HG03469 (cell line): ENCODE measurements around the gene GDPD1.
A peak's percentile ranks its signal among the peaks of the same experiment; 100 is the strongest.
"Not testable (repeated sequence)": the region's sequence is repeated elsewhere in the genome, so short reads cannot be mapped to it uniquely, and the experiment has no call there.

Source experiments
- ATAC-seq: cut with Tn5 transposase; IDR thresholded peaks from one replicate; pipeline ENCODE4 v1.9.1; 2021; ENCODE audit warnings: mild to moderate bottlenecking, moderate library complexity, moderate number of reproducible peaks; ENCODE audit not compliant: unreplicated experiment

GDPD1 gene

DNA sequence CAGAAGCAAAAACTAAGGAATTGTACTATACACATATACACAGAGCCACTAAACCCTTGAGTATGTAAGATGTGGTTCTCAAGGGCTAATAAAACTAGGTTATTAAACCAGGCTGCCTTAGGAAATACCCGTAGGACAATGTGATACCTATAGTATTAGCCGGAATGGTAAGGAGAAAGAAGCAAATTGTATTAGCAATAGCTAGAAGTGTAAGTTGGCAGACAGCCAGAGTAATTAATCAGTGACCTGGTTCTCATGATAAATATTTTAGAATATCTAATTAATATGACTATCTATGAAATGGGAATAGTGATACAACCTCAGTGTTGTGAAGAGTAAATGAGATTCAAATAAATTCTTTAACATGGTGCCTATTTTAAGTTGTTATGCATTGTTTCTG, 18.6 kb downstream of the GDPD1 start:
- no peak for ATAC-seq

DNA sequence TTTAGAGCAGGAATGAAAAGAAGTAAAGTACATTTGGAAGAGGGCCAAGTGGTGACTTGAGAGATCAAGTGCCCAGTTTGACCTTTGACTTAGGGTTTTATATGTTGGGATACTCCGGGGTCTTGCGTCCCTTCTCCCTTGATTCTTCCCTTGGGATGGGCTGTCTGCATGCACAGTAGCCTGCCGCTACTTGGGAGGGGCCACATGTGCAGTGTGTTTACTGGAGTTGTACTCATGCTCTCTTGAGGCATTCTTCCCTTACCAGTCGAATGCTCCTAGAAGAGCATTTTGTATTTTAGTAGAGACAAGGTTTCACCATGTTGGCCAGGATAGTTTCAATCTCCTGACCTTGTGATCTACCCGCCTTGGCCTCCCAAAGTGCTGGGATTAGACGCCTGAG, 23.8 kb downstream of the GDPD1 start:
- no peak for ATAC-seq

DNA sequence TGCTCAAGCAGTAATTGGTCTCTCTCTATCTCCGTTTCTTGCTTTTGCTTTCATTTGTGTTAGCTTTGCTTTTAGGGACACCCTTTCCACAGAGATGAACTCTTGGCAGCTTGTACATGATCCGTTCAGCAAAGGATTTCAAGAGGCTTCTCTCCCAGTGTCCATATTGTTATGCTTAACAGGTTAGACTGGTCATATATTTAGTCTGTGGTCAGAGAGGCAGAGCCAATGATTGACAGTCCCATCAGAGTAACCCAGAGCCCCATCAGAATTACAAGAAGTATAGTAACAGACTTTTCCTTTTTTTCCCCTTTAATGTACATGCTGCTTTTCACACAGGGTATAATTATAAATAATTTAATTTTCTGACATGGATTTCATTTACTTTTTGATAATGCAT, 34.4 kb downstream of the GDPD1 start:
- no peak for ATAC-seq

DNA sequence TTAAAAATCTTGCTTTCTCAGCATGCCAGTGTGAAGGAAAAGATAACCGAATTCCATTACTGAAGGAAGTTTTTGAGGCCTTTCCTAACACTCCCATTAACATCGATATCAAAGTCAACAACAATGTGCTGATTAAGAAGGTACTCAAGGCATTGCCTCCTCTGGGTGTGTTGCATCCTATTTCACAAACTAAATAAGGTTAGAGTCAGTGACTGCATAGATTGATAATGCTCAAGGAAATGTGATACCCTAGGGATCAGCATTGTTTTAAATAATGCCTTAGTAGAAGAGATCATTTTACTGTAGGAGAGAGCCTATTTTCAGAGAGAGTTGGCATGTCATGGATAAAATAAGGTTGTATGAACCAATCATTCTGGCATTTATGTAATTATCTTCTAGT, 36.8 kb downstream of the GDPD1 start:
- ATAC-seq: no peak

DNA sequence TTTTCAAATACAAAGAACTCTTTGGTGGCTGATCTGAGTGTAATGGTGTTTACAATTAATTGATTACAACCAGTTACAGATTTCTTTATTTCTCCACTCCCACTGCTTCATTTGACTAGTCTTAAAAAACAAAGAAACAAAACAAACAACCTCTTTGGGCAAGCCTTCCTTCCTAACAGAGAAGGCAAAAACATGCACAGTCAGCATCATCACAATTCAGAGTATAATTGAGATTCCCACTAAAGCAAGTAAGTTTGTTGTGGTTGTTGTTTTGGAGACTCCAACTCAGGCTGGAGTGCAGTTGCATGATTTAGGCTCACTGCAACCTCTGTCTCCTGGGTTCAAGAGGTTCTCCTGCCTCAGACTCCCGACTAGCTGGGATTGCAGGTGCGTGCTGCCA, 40.4 kb downstream of the GDPD1 start:
- no peak for ATAC-seq

DNA sequence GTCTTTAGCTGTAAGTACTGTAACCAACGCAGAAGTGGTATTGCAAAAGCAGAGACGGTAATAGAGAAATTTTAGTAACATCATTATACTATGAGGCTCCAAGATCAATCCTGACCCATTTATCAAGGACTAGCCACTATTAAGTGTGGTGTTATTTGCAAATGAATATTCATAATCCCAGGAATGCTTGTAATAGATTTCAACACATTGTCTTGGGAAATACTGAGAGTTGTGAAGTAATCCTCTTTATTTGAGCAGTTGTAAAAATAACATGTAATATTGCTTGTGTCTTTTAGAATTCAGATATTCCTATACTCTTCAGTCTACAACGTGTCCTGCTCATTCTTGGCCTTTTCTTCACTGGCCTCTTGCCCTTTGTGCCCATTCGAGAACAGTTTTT, 46.4 kb downstream of the GDPD1 start:
- ATAC-seq: no peak

DNA sequence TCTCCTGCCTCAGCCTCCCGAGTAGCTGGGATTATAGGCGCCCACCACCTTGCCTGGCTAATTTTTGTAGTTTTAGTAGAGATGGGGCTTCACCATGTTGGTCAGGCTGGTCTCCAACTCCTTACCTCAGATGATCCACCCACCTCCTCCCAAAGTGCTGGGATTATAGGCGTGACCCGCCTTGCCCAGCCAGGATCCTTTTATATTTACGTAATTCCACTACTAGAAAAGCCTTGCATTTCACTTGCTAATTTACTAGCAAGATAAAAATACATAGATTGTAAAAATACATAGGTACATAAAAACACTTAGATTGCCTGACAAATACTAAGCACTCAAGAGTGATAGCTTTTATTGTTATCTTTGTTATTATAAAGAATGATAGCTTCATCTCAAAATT, 47.5 kb downstream of the GDPD1 start:
- ATAC-seq: no peak

DNA sequence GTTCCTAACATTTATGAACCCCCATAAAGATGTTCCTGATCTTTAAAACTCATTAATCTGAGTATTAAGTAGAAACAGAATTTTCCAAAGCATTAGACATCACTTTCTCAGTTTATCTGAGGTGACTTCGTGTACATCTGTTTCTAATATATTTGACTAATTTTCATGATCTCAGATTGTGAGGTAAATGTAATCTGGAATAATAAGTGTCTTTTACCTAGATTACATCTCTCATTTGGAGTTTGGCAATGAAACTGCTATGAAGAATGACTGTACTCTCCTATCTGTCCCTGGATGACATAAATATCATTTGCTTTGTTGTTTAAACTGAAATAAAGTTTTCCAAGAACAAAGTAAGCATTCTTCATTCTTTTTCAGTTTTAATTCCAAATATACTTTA, 55.3 kb downstream of the GDPD1 start:
- no peak for ATAC-seq

DNA sequence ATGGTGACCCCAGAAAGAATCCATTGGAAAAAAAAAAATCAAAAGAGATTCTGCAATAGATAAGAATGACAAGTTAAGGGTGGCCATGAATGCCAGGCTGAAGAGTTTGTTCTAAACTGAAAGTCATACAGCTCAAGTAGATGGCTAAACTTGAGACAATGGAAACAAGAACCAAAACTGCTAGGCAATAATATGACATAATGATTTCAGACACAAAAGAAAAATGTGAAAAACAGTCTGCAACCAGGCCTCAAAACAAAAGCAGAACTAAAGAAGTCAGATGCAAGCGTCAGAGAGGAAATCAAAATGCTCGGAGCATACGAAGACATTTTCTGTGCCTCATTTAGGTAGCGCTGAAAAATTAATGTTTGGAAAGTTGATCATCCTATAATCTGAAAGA, 56.7 kb downstream of the GDPD1 start:
- ATAC-seq: peak; percentile 65

DNA sequence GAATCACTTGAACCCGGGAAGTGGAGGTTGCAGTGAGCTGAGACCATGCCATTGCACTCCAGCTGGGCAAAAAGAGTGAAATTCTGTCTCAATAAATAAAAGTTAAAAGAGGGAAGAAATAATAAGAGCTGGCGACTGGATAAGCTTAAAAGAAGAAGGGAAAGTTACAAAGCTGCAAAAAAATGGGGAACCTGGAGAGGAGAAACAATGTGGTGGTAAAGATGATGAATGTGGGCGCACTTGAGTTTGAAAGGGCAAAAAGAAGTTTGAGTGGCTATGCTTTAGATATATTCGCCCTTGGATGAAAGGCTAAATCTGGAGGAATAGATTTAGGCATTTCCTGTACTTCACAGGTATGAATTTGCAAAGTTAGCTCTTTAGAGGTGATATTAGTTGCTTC, 58.1 kb downstream of the GDPD1 start:
- no peak for ATAC-seq

DNA sequence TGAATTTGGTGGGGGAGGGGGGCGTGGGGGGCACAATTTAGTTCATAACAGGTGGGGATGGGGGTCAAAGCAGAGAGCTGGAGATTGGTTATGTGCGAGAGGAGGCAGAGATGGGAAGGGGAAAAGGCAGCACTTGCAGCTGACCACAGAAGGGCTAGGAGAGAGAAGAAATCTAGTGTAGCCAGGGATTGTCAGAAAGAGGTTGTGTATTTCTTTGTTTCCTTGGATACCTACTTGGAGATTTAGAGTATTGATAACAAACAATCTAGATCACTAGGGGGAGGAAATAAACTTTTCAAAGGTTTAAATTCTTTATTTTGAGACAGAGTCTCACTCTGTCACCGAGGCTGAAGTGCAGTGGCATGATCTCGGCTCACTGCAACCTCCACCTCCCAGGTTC, 64.0 kb downstream of the GDPD1 start:
- ATAC-seq: no peak

DNA sequence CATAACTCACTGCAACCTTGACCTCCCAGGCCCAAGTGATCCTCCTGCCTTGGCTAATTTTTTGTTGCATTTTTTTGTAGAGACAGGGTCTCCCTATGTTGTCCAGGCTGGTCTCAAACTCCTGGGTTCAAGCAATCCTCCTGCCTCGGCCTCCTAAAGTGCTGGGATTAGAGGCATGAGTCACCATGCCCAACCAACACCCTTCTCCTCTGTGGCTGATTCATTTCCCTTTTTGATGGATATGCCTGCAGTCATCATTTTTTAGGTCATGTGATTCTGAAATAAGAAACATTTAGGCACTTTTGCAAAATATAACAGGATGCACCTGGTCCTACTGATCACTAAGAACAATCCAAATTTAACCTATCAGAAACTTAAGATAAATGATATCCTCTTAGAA, 67.1 kb downstream of the GDPD1 start:
- ATAC-seq: no peak

DNA sequence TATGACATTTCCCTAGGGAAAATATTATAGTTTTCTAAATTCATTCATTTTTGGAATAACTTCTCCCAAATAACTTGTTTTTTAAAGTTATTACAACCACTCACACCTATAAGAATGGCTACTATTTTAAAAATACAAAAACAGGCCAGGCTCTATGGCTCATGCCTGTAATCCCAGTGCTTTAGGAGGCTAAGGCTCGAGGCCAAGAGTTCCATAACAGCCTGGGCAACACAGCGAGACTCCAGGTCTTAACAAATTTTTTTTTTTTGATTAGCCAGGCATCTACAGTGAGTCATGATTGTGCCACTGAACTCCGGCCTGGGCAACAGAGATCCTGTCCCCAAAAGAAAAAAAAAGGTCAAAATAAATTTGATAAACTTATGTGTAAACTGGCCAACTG, 67.6 kb downstream of the GDPD1 start:
- ATAC-seq: no peak

DNA sequence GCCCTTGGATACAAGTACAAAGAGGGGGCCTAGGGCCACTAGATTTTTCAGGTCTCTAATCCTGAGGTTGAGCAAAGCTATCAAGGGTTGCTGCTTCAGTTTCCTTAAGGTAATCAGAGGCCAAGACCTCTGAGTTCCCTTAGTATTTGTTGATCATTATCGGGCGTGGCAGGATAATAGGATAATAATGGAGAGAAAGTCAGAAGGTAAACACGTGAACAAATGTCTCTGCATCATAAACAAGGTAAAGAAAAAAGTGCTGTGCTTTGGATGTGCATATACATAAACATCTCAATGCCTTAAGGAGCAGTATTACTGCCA, 69.6 kb downstream of the GDPD1 start:
- no peak for ATAC-seq

DNA sequence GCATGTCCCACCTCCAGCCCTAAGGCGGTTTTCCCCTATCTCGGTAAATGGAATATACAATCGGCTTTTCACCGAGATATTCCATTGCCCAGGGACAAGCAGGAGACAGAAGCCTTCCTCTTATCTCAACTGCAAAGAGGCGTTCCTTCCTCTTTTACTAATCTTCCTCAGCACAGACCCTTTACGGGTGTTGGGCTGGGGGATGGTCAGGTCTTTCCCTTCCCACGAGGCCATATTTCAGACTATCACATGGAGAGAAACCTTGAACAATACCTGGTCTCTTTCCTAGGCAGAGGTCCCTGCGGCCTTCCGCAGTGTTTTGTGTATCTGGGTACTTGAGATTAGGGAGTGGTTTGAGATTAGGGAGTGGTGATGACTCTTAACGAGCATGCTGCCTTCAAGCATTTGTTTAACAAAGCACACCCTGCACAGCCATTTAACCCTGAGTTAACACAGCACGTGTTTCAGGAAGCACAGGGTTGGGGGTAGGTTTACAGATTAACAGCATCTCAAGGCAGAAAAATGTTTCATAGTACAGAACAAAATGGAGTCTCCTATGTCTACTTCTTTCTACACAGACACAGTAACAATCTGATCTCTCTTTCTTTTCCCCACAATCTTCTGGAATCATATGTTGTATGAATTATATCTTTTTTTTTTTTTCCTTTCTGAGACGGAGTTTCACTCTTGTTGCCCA, 70.1 kb downstream of the GDPD1 start:
- ATAC-seq: not testable (repeated sequence)

DNA sequence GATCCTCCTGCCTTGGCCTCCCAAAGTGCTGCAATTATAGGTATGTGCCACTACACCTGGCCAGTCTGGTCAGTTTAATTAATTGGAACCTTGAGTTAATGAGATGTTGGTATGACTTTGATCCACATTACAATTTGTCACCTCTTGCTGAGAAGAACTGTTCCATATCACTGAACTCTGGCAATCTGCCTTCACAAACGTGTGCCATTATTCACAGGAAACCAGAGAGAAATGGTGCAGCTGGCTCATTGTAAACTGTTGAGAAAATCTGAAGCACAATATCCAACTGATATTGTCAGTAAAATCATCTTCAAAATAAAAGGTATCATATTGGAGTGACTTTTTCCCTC, 71.8 kb downstream of the GDPD1 start:
- no peak for ATAC-seq

DNA sequence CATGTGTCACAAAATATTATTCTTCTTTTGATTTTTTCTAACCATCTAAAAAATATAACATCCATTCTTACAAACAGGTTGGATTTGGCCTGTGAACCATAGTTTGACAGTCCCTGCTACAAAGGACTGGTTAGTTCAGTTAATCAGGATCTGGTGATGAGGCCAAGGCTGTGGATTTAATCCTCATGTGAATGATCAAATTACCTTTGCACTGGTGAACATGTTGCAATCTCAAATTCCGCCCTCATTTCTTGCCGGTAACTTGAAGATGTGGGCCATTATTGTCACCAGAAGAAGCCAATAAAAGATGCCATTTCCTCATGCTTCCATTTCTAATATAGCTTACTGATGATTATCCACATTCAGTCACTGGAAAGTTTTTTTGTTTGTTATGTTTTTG, 75.9 kb downstream of the GDPD1 start:
- no peak for ATAC-seq

DNA sequence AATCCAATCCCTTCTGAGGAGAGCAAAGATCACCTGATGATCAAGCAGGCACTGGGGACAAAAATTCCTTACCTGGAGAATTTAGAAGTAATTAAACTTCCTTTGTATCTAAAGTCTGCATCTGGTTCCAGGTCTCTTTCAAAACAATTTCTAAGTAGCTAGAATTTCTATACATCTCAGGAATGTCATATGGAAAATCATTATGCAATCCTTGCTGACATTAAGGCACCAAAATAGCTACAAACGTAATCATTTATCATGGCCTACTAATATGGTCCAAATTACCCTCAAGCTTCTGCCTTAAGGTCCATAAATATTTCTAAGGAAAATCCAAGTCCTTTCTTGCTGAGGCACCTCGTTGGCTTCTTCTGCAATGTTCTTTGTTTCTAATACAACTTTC, 78.2 kb downstream of the GDPD1 start:
- ATAC-seq: no peak

DNA sequence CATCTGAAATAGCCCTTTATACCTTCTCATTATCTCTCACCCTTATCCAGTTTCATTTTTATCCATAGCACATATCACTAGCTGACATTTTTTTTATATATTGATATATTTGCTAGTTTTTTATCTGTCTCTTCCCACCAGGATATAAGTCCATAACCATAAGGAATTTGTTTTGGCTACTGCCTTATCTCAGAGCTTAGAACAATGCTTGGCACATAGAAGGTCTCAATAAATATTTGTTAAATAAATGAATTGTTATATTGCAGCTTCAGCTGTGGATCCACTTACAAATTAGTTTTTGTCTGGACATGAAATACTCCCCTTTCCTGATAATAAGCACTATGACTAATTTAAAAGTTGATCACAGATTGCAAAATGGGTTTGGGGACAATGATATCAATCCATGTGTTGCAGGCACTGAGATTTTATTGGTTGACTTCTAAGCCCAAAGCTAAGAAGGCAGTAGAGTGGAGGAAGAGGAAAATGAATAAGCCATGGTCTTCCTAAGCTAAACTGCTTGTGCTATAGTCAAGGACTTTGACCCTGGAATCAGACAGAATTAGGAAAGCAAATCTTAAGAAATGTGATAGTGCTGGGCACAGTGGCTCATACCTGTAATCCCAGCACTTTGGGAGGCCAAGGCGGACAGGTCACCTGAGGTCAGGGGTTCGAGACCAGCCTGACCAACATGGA, 79.2 kb downstream of the GDPD1 start:
- no peak for ATAC-seq

DNA sequence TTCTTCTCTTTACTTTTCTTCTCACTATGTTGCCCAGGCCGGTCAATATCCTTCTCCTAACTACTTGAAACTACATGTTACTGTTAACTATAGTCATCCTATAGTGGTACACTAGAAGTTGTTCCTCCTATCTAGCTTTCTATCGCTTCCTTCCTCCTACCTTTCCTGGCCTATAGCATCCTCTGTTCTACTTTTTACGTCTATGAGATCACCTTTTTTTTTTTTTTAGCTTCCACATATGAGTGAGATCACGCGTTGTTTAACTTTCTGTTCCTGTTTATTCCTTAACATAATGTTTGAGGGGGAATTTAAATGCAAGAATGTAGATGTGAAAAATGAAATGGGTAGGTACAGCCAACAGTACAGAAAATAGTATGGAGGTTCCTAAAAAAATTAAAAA, 80.6 kb downstream of the GDPD1 start:
- no peak for ATAC-seq

DNA sequence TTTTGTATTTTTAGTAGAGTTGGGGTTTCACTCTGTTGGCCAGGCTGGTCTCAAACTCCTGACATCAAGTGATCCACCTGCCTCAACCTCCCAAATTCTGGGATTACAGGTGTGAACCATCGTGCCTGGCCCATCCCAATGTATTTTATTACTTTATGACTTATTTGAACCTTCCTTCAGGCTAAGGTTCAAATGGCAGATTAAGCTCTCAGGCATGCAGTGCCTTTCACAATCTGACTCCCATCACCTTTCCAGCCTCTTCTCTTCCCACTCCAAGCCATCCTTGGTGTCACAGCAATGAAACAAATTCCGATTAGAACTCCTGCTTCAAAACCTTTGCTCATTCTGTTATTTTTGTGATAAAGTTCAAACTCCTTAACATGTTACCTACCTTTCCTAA, 84.5 kb downstream of the GDPD1 start:
- ATAC-seq: no peak

DNA sequence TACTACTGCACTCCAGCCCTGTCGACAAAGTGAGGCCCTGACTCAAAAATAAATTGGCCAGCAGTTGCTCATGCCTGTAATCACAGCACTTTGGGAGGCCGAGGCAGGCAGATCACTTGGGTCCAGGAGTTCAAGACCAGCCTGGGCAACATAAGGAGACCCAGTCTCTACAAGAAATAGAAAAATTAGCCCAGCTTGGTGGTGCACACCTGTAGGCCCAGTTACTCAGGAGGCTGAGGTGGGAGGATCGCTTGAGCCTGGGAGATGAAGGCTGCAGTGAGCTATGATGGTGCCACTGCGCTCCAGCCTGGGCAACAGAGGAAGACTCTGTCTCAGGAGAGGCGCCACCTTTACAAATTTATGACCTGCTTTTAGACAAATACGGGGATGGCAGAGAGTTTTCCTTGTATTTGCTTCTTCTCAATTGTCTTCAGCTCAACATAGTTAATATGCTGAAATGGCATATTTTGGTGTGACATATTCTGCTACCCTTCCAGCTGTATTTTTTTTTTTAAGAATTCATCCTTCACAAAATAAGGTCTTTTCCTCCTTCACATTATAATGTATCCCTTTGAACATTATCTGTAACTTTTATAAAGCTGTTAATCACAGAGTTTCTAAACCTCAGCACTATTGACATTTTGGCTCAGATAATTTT, 90.1 kb downstream of the GDPD1 start:
- no peak for ATAC-seq

DNA sequence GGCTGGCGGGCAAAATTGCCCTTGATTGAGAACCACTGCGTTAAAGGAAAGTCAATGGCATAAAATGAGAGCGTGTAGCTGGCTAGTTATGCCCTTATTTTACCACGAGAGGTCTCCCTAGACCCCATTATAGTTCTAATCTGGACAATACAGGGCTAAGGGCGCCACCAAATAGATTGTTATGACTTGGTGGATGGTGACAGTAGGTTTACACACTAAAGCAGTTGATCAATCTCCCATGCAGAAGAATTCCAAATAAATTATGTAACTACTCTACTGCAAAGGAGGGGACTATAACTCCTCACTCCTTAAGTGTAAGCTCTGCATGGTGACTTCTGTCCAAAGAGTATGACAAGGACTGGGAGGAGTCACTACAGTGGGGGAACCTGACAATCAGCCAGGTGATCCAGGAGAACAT, 90.7 kb downstream of the GDPD1 start:
- ATAC-seq: no peak
